Gastroesophageal sphincter (tissue), 3 donors: ENCODE results near the gene RHBDD3.

Experiments
- CTCF ChIP-seq, 4 experiments: fragments of 200-600 bp in 2 of 4; fragments of 450-650 bp in 2 of 4; sonication (generic) in 1 of 4; IDR thresholded peaks; one replicate each; pipeline ENCODE4 v1.5.1; 2017 to 2019; ENCODE audit warnings: antibody characterized with exemption in 4 of 4, mild to moderate bottlenecking in 2 of 4, moderate library complexity in 2 of 4
- EP300 ChIP-seq: sonication (generic); formaldehyde crosslinking; IDR thresholded peaks from one replicate; pipeline ENCODE4 v1.6.1; 2017; ENCODE audit warnings: antibody characterized with exemption, mild to moderate bottlenecking
- POLR2AphosphoS5 ChIP-seq: sonication (generic); formaldehyde crosslinking; IDR thresholded peaks from one replicate; pipeline ENCODE4 v1.6.1; 2017; ENCODE audit warnings: antibody characterized with exemption

DNA sequence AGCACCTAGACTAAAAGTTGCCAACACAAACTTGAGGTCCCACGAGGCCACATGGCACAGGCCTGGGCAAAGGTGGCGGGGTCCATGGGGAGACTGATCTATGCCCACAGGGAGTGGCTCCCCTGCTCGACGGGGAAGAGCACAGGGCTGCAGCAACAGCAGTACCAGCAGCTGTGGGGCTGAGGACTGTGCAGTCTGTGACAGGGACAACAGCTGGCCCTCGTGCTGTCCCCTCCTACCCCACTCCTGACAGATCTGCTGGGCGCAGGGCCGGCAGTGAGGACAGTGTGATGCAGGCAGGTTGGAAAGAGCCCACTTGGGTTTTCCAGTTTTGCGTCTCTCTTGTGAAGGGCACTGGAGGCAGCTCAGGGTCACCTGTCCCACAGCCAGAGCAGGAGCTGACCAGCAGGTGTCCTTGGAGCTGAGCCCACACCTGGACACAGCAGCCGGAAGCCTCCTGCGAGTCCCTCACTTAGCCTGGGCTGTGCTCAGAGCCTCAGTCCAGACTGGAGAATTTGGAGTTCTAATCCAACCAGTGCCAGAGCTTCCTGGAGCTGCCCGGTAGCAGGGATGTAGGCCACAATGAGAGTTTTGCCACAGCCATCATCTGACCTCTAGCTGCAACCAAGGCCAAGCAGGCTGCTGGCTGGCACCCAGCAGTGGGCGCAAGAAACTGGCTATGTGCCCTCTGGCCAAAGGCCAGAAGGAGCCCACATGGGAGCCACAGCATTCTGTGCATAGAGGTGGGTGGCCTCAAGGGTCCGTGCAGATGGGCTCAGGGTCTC lies 35.1 kb upstream of the RHBDD3 start:
- TF ChIP-seq POLR2AphosphoS5 = no peak
- TF ChIP-seq EP300 = no peak
- TF ChIP-seq CTCF (IDR thresholded peaks at IDR 0.05) = no peak
